GM19372 (cell line): Measurements from ENCODE around the gene FTO.

Experiments used
- ATAC-seq: cut with Tn5 transposase; IDR thresholded peaks from one replicate; pipeline ENCODE4 v1.9.1; 2021; ENCODE audit warnings: mild to moderate bottlenecking, low read depth, moderate library complexity; ENCODE audit not compliant: unreplicated experiment

The FTO gene

GRCh38 chr16:53920988-53921387, 217.0 kb downstream of the FTO start:
- no peak for ATAC-seq

GRCh38 chr16:53922067-53922806, 218.3 kb downstream of the FTO start:
- no peak for ATAC-seq

- ATAC-seq = no peak
Measured at GRCh38 chr16:53922807-53923571, 219.0 kb downstream of the FTO start.

GRCh38 chr16:53924331-53925106, 220.6 kb downstream of the FTO start:
- ATAC-seq = no peak

- ATAC-seq = no peak
Measured at GRCh38 chr16:53925107-53925410, 221.1 kb downstream of the FTO start.

GRCh38 chr16:53925526-53925925, 221.6 kb downstream of the FTO start:
- no peak for ATAC-seq

- no peak for ATAC-seq
Measured at GRCh38 chr16:53926209-53926608, 222.3 kb downstream of the FTO start.

- ATAC-seq = no peak
Measured at GRCh38 chr16:53932975-53933374, 229.0 kb downstream of the FTO start.

- no peak for ATAC-seq
Measured at GRCh38 chr16:53933407-53933806, 229.5 kb downstream of the FTO start.

- ATAC-seq = no peak
Measured at GRCh38 chr16:53936052-53936451, 232.1 kb downstream of the FTO start.

- ATAC-seq = no peak
Measured at GRCh38 chr16:53936529-53936928, 232.6 kb downstream of the FTO start.

- no peak for ATAC-seq
Measured at GRCh38 chr16:53937161-53937880, 233.4 kb downstream of the FTO start.

GRCh38 chr16:53944025-53944424, 240.1 kb downstream of the FTO start:
- no peak for ATAC-seq

- ATAC-seq = no peak
Measured at GRCh38 chr16:53945996-53946395, 242.0 kb downstream of the FTO start.

GRCh38 chr16:53946746-53947386, 242.9 kb downstream of the FTO start:
- no peak for ATAC-seq

- no peak for ATAC-seq
Measured at GRCh38 chr16:53947642-53948041, 243.7 kb downstream of the FTO start.

GRCh38 chr16:53948326-53948725, 244.4 kb downstream of the FTO start:
- no peak for ATAC-seq

GRCh38 chr16:53948734-53949430, 244.9 kb downstream of the FTO start:
- ATAC-seq = no peak

- ATAC-seq = no peak
Measured at GRCh38 chr16:53949715-53950410, 245.9 kb downstream of the FTO start.
